Neutrophil (primary cell): ENCODE results near the gene METTL26.
A peak's percentile ranks its signal among the peaks of the same experiment; 100 is the strongest.
"Not testable (repeated sequence)": the region's sequence is repeated elsewhere in the genome, so short reads cannot be mapped to it uniquely, and the experiment has no call there.

Source experiments
- H3K27ac ChIP-seq: fragments of 200-600 bp; sonication (generic); 2 replicates; pipeline ENCODE4 v1.5.1; 2016; ENCODE audit warnings: mild to moderate bottlenecking, moderate library complexity
- H3K27me3 ChIP-seq: fragments of 200-600 bp; sonication (generic); 2 replicates; pipeline ENCODE4 v1.6.0; 2016; ENCODE audit warnings: mild to moderate bottlenecking
- H3K36me3 ChIP-seq: fragments of 200-600 bp; sonication (generic); 2 replicates; pipeline ENCODE4 v1.5.1; 2017
- H3K4me1 ChIP-seq, 2 experiments: fragments of 200-600 bp in 1 of 2; sonication (generic) in 1 of 2; 1 replicate in 1 of 2; 2 replicates in 1 of 2; pipeline versions ENCODE4 v1.5.1 to v1.6.1; 2013 to 2016; ENCODE audit warnings: low read depth in 1 of 2, low read length in 1 of 2, mild to moderate bottlenecking in 1 of 2, moderate library complexity in 1 of 2; ENCODE audit not compliant: control insufficient read depth in 1 of 2, insufficient read depth in 1 of 2
- H3K4me3 ChIP-seq, 2 experiments: fragments of 200-600 bp in 1 of 2; sonication (generic) in 1 of 2; 1 replicate in 1 of 2; 2 replicates in 1 of 2; pipeline ENCODE4 v1.5.1; 2013 to 2016; ENCODE audit warnings: low read depth in 1 of 2, low read length in 1 of 2, mild to moderate bottlenecking in 1 of 2, moderate library complexity in 1 of 2
- H3K9me3 ChIP-seq: fragments of 200-600 bp; sonication (generic); 2 replicates; pipeline ENCODE4 v1.5.1; 2016
- CTCF ChIP-seq: fragments of 200-600 bp; sonication (generic); IDR thresholded peaks from 2 replicates; pipeline ENCODE4 v1.5.1; 2016; ENCODE audit warnings: antibody characterized with exemption

METTL26 gene

DNA sequence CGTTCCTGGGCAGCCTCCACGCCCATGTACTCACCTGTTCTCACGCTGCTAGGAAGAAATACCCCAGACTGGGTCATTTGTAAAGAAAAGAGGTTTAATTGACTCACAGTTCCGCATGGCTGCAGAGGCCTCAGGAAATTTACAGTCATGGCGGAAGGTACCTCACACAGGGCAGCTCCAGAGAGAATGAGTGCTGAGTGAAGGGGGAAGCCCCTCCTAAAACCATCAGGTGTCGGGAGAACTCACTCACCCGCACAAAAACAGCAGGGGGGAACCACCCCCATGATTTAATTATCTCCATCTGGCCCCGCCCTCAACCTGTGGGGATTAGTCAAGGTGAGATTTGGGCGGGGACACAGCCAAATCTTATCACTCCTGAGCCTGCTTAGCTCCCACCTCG is 28.1 kb downstream of the METTL26 start:
- Histone ChIP-seq H3K4me3 (no peak overlapping the region), H3K36me3 (no peaks in the 10 kb centered on the region), H3K27me3 (no peaks in the 10 kb centered on the region), H3K4me1 (no peaks in the 10 kb centered on the region), H3K27ac (no peak overlapping the region), H3K9me3 (no peaks in the 10 kb centered on the region)
- TF ChIP-seq CTCF, result no peak

DNA sequence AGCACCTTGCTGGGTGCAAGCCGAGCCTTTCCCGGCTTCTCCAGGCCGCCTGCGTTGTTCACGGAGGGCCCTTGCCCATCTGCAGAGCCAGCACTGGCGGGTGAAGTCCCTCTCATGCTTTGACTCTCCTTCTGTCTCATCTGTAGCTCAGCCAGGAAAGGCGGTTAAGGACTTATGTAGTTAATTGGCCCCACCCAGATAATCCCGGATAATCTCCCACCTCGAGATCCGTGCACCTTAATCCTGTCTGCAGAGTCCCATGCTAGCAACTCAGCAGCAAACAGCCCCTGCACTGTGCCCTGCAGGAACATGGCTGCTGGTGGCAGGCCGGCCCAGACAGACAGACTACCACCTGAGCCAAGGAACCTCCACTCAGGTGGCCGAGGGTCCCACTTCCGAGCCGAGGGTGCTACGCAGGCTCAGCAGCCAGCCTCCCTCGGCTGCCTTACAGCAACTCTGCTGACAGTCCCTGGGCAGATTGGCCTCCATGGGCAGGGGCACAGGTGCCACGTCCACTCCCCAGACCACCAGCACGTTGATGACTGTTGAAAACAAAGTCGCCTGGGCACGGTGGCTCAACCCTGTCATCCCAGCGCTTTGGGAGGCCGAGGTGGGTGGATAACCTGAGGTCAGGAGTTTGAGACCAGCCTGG is 29.3 kb downstream of the METTL26 start:
- H3K9me3 ChIP-seq, result no peaks in the 10 kb centered on the region
- TF ChIP-seq CTCF, result no peak
- H3K27me3 ChIP-seq, result no peaks in the 10 kb centered on the region
- H3K36me3 ChIP-seq, result no peaks in the 10 kb centered on the region
- H3K4me3 ChIP-seq, result no peak overlapping the region
- H3K4me1 ChIP-seq, result no peaks in the 10 kb centered on the region
- no peak overlapping the region for H3K27ac ChIP-seq

DNA sequence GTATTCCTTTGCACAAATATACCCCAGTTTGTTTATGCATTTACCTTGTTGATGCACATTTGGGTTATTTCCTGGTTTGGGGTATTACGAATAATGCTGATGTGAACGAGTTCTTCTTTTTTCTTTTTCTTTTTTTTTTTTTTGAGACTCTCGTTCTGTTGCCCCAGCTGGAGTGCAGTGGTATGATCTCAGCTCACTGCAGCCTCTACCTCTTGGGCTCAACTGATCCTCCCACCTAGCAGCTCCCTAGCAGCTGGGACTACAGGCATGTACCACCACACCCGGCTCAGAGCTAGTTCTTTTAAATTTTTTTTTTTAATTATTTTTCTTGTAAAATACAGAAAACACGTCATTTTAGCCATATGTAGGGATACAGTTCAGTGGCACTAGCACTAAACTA is 32.2 kb downstream of the METTL26 start:
- Histone ChIP-seq H3K36me3 (peaks cover 14% of the 10 kb centered on the region), H3K27me3 (no peaks in the 10 kb centered on the region), H3K9me3 (no peaks in the 10 kb centered on the region), H3K4me3 (no peak overlapping the region), H3K4me1 (no peaks in the 10 kb centered on the region), H3K27ac (no peak overlapping the region)
- TF ChIP-seq CTCF, result no peak

- no peak for TF ChIP-seq CTCF
Measured at GRCh38 chr16:600781-601180, 35.3 kb downstream of the METTL26 start.

DNA sequence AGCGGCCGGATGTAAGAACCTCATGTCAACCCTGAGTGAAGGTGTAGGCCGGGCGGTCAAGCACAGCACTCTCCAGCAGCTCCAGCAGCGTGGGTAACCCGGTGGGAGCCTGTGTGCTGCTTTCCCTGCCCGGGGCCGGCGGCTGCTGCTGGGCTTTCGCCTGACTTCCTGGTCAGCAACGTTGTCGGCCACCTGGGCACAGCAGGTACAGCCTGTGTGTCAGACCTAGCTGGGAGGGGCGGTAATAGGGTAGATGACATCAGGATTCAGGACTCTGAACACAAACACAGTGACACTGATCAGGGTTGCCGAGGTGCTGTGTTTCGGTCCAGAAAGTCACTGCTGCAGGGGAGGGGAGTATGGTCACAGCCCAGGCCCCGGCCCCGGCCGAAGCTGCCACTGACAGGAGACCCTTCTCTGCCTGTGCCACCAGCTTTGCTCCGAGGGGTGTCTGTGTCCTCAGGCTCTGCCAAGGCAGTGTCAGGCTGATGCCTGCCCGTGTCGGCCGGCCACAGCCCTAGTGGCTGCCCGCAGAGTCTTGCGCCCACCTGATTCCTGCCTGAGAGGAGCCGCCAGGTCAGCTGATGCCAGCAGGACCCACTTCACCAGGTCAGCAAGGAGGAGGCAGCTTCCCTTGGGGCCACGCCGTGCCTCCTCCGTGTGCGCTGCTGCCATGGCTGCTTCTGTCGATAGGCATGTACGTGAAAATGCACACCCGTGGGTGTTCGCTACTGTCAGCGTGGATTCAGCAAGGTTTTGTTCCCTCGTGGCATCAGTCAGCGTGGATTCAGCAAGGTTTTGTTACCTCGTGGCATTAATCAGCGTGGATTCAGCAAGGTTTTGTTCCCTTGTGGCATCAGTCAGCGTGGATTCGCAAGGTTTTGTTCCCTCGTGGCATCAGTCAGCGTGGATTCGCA is 37.0 kb downstream of the METTL26 start:
- no peaks in the 10 kb centered on the region for H3K9me3 ChIP-seq
- no peak for TF ChIP-seq CTCF
- peaks cover 29 to 31% of the 10 kb centered on the region in 2 experiments for H3K4me1 ChIP-seq
- no peak overlapping the region for H3K27ac ChIP-seq
- H3K27me3 ChIP-seq, result no peaks in the 10 kb centered on the region
- no peak overlapping the region for H3K4me3 ChIP-seq
- H3K36me3 ChIP-seq, result peaks cover 17% of the 10 kb centered on the region

More at GRCh38 chr16:600781-601180, 35.3 kb downstream of the METTL26 start:
- no peak overlapping the region for H3K4me3 ChIP-seq
- no peaks in the 10 kb centered on the region for H3K27me3 ChIP-seq
- H3K27ac ChIP-seq, result peak overlapping the region; percentile 1
- H3K36me3 ChIP-seq, result peaks cover 17% of the 10 kb centered on the region
- no peaks in the 10 kb centered on the region for H3K9me3 ChIP-seq
- peaks cover 14 to 15% of the 10 kb centered on the region in 2 experiments for H3K4me1 ChIP-seq

DNA sequence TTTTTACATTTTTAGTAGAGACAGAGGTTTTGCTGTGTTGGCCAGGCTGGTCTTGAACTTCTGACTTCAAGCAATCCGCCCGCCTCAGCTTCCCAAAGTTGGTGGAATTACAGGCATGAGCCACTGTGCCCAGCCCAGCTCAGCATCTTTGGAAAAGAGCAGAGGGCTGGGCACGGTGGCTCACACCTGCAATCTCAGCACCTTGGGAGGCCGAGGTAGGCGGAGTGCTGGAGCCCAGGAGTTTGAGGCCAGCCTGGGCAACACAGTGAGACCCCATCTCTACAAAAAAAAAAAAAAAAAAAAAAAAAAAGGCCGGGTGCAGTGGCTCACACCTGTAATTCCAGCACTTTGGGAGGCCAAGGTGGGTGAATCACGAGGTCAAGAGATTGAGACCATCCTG is 38.5 kb downstream of the METTL26 start:
- H3K9me3 ChIP-seq, H3K4me3 ChIP-seq, H3K27me3 ChIP-seq, H3K27ac ChIP-seq: not testable (repeated sequence)
- H3K4me1 ChIP-seq, result peaks cover 43 to 45% of the 10 kb centered on the region in 2 experiments
- peaks cover 17% of the 10 kb centered on the region for H3K36me3 ChIP-seq
